Upper lobe of left lung (tissue), 6 donors: ENCODE results near the gene RSL1D1. TPM values are rescaled to one million over a fixed set of nuclear protein-coding genes. Genes with fewer than 3 reads are reported as not detected.
A peak's percentile ranks its signal among the peaks of the same experiment; 100 is the strongest.

Experiments
- ATAC-seq, 2 donors: fragments of 200-7000 bp; cut with Tn5 transposase; one replicate each; pipeline ENCODE4 v1.9.1; 2022; ENCODE audit warnings: mild to moderate bottlenecking in 2 of 2, moderate library complexity in 2 of 2; ENCODE audit not compliant: low FRiP score in 2 of 2
- DNase-seq, 2 donors: peaks; one replicate each; pipeline ENCODE4 v3.0.0-alpha.2; 2019 to 2020
- H3K27ac ChIP-seq, 4 donors: fragments of 200-600 bp; sonication (generic); one replicate each; pipeline ENCODE4 v1.5.1; 2016 to 2019
- H3K27me3 ChIP-seq, 4 donors: fragments of 200-600 bp; sonication (generic); one replicate each; pipeline ENCODE4 v1.5.1; 2017 to 2019
- H3K36me3 ChIP-seq, 4 donors: fragments of 200-600 bp; sonication (generic); one replicate each; pipeline ENCODE4 v1.5.1; 2016 to 2019
- H3K4me1 ChIP-seq, 4 donors: fragments of 200-600 bp; sonication (generic); one replicate each; pipeline ENCODE4 v1.5.1; 2018 to 2019
- H3K4me3 ChIP-seq, 4 donors: fragments of 200-600 bp; sonication (generic); one replicate each; pipeline ENCODE4 v1.5.1; 2017 to 2019; ENCODE audit warnings: mild to moderate bottlenecking in 2 of 4, moderate library complexity in 1 of 4
- H3K9me3 ChIP-seq, 4 donors: fragments of 200-600 bp; sonication (generic); one replicate each; pipeline ENCODE4 v1.5.1; 2018 to 2019
- CTCF ChIP-seq, 6 experiments: fragments of 450-650 bp in 4 of 6; fragments of 200-600 bp in 2 of 6; sonication (generic) in 2 of 6; IDR thresholded peaks; one replicate each; pipeline ENCODE4 v1.5.1; 2016 to 2019; ENCODE audit warnings: antibody characterized with exemption in 6 of 6
- EP300 ChIP-seq, 4 donors: sonication (generic); formaldehyde crosslinking; IDR thresholded peaks; one replicate each; pipeline ENCODE4 v1.5.1; 2017; ENCODE audit warnings: antibody characterized with exemption in 4 of 4, control low read depth in 2 of 4
- POLR2A ChIP-seq, 4 donors: fragments of 450-650 bp; IDR thresholded peaks; one replicate each; pipeline ENCODE4 v1.5.1; 2016 to 2017; ENCODE audit warnings: antibody characterized with exemption in 4 of 4, mild to moderate bottlenecking in 2 of 4
- POLR2AphosphoS5 ChIP-seq, 2 donors: sonication (generic); formaldehyde crosslinking; IDR thresholded peaks; one replicate each; pipeline ENCODE4 v1.5.1; 2017; ENCODE audit warnings: antibody characterized with exemption in 2 of 2
- WGBS, 2 donors: methylation state at CpG; one replicate each; pipeline ENCODE4 v1.1.5; 2017 to 2018; 5-methylcytosine and 5-hydroxymethylcytosine counted together
- total RNA-seq, 6 donors: library from RNA; depleted of rRNA in 4 of 6; stranded (reverse); fragments of >200 nt in 4 of 6; gene quantifications; one replicate each; pipeline versions ENCODE4 v1.1.0 to v1.2.1, GENCODE V29; 2016 to 2021
- donor health status: DM: no; HTN: no; CAD: no; lungs with moderate emphysema.
- donor health status: DM: no; HTN: yes; CAD: no; lungs with severe emphysema.

The RSL1D1 gene
- total RNA-seq, 6 donors from 2014 or later, result 77.8 to 121 (median 108) TPM

DNA sequence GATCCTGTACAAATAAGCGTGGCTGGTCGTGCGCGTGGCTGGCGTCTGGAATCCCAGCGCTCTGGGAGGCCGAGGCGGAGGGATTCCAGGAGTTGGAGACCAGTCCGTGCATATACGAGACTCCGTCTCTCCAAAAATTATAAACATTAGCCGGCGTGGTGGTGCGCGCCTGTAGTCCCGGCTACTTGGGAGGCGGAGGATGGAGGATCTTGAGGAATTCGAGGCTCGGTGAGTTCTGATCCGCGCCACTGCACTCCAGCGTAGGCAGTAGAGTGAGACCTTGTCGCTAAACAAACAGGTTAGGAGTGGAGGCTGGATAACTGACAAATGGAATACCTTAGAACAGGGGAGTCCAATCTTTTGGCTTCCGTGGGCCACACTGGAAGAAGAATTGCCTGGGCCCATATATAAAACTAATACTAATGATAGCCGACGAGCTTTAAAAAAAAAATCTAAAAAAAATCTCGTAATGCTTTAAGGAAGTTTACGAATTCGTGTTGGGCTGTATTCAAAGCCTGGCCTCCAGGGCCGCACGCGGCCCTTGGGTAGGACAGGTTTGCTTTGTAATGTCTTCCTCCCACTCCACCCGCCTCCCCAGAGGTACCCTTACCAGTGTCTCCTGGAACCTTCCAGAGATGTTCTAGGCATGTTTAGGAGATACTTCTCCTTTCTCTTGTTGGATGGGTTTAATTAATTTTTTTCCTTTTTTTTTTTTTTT, 909 bp upstream of the RSL1D1 start:
- Histone ChIP-seq H3K36me3 (peaks cover 0 to 21% (median 6%) of the 10 kb centered on the region in 4 donors), H3K4me3 (peak overlapping the region; percentile 76 to 99 (median 96)), H3K27me3 (no peaks in the 10 kb centered on the region), H3K9me3 (no peaks in the 10 kb centered on the region), H3K4me1 (peaks cover 35 to 56% (median 38%) of the 10 kb centered on the region in 4 donors), H3K27ac (peak overlapping the region; percentile 85 to 91 (median 91))
- DNase-seq (no peak), ATAC-seq (peak in 1 of 2 donors; percentile 2)
- 42 to 43% methylated on average over 33 of the region's 33 CpGs for WGBS, 2 donors
- TF ChIP-seq CTCF (IDR thresholded peaks at IDR 0.05) (no peak), POLR2AphosphoS5 (IDR thresholded peaks at IDR 0.05) (no peak), EP300 (IDR thresholded peaks at IDR 0.05) (no peak), POLR2A (IDR thresholded peaks at IDR 0.05) (no peak)

DNA sequence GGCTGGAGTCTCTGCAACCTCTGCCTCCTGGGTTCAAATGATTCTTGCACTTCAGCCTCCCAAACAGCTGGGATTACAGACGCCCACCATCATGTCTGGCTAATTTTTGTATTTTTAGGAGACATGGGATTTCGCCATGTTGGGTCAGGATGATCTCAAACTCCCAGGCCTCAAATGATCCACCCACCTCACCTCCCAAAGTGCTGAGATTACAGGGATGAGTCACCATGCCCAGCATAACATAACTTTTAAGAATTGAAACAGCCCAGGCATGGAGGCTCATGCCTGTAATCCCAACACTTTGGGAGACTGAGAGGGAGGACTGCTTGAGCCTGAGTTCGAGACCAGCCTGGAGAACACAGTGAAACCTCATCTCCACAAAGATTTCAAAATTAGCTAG, 2.5 kb downstream of the RSL1D1 start:
- H3K36me3 ChIP-seq, result peaks cover 27 to 55% (median 37%) of the 10 kb centered on the region in 4 donors
- H3K9me3 ChIP-seq, result no peaks in the 10 kb centered on the region
- DNase-seq, result no peak
- H3K4me3 ChIP-seq, result no peak overlapping the region
- no peaks in the 10 kb centered on the region for H3K27me3 ChIP-seq
- no peak for ATAC-seq
- peaks cover 25 to 46% (median 30%) of the 10 kb centered on the region in 4 donors for H3K4me1 ChIP-seq
- WGBS, 2 donors, result 89 to 93% methylated on average over 3 of the region's 3 CpGs
- H3K27ac ChIP-seq, result no peak overlapping the region
- no peak for TF ChIP-seq POLR2A (IDR thresholded peaks at IDR 0.05)
- TF ChIP-seq CTCF (IDR thresholded peaks at IDR 0.05), result no peak
- no peak for TF ChIP-seq POLR2AphosphoS5 (IDR thresholded peaks at IDR 0.05)
- TF ChIP-seq EP300 (IDR thresholded peaks at IDR 0.05), result no peak

DNA sequence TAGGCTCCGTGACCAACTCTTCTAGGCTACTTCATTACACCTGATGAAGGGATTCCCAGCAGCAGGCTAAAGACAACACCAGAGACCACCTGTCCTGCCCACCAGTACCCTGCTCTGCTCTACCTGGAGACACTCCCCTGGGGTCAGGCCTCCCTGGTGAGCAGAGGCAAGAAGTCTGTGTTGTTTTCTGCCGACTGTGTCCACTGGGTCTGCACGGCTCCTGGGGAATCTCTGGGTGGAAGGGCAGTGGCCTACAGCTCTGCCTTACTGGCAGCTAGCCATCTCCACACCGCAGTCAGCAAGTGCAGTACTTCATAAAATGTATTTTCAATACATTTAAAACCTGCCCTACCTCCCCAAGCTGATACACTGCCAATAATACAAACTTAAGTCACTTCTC, 6.8 kb downstream of the RSL1D1 start:
- WGBS, 2 donors, result 90 to 94% methylated on average over 2 to 4 of the region's 4 CpGs
- no peaks in the 10 kb centered on the region for H3K27me3 ChIP-seq
- no peak for DNase-seq
- no peaks in the 10 kb centered on the region for H3K9me3 ChIP-seq
- H3K27ac ChIP-seq, result no peak overlapping the region
- no peak for TF ChIP-seq POLR2AphosphoS5 (IDR thresholded peaks at IDR 0.05)
- no peak for TF ChIP-seq POLR2A (IDR thresholded peaks at IDR 0.05)
- TF ChIP-seq CTCF (IDR thresholded peaks at IDR 0.05), result no peak
- no peak for TF ChIP-seq EP300 (IDR thresholded peaks at IDR 0.05)
- H3K4me1 ChIP-seq, result peaks cover 5 to 12% (median 6%) of the 10 kb centered on the region in 4 donors
- no peak overlapping the region for H3K4me3 ChIP-seq
- no peak for ATAC-seq
- H3K36me3 ChIP-seq, result peaks cover 55 to 97% (median 74%) of the 10 kb centered on the region in 4 donors

- H3K27me3 ChIP-seq, result no peaks in the 10 kb centered on the region
- peaks cover 0 to 6% (median 2%) of the 10 kb centered on the region in 4 donors for H3K4me1 ChIP-seq
- ATAC-seq, result no peak
- no peak for DNase-seq
- no peak overlapping the region for H3K4me3 ChIP-seq
- no peak for TF ChIP-seq POLR2A (IDR thresholded peaks at IDR 0.05)
- no peak for TF ChIP-seq CTCF (IDR thresholded peaks at IDR 0.05)
- no peak for TF ChIP-seq POLR2AphosphoS5 (IDR thresholded peaks at IDR 0.05)
- TF ChIP-seq EP300 (IDR thresholded peaks at IDR 0.05), result no peak
- no peaks in the 10 kb centered on the region for H3K9me3 ChIP-seq
- 90 to 91% methylated on average over 5 of the region's 5 CpGs for WGBS, 2 donors
- no peak overlapping the region for H3K27ac ChIP-seq
- peaks cover 62 to 98% (median 80%) of the 10 kb centered on the region in 4 donors for H3K36me3 ChIP-seq
Observed at GRCh38 chr16:11843861-11844260, 7.5 kb downstream of the RSL1D1 start.

- DNase-seq, result no peak
- H3K36me3 ChIP-seq, result peaks cover 68 to 98% (median 84%) of the 10 kb centered on the region in 4 donors
- no peak for ATAC-seq
- H3K27ac ChIP-seq, result no peak overlapping the region
- TF ChIP-seq CTCF (IDR thresholded peaks at IDR 0.05) (no peak), EP300 (IDR thresholded peaks at IDR 0.05) (no peak), POLR2AphosphoS5 (IDR thresholded peaks at IDR 0.05) (no peak), POLR2A (IDR thresholded peaks at IDR 0.05) (no peak)
- H3K4me3 ChIP-seq, result no peak overlapping the region
- no peaks in the 10 kb centered on the region for H3K27me3 ChIP-seq
- no peaks in the 10 kb centered on the region for H3K9me3 ChIP-seq
- H3K4me1 ChIP-seq, result no peaks in the 10 kb centered on the region
- 96 to 98% methylated on average over 5 to 8 of the region's 11 CpGs for WGBS, 2 donors
Observed at GRCh38 chr16:11843206-11843605, 8.1 kb downstream of the RSL1D1 start.
